ENCODE results near the gene TXNRD2.
"Not testable (repeated sequence)": the region's sequence is repeated elsewhere in the genome, so short reads cannot be mapped to it uniquely, and the experiment has no call there.

The TXNRD2 gene

GRCh38 chr22:19841641-19842392 lies 99.8 kb downstream of the TXNRD2 start:
- no peak for DNase-seq

GRCh38 chr22:19840955-19841640 lies 100.5 kb downstream of the TXNRD2 start:
- no peak for DNase-seq

- no peak for DNase-seq
These were observed 101.6 kb downstream of the TXNRD2 start for GRCh38 chr22:19840059-19840458.

DNA sequence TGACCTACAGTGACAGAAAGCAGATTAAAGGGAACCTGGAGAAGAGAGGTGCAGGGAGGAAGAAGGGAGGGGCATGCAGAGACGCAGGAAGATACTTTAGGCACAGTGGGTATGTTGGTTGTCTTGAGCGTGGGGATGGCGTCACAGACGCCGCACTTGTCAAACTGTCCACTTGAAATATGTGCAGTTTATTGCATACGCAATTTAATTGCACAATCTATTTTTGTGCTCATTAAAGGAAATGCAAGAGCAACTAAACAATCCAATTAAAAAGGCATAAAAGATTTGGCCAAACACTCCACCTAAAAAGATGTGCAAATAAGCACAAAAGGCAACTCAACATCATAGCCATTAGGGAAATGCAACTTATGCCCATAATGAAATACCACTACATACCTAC lies 103.7 kb downstream of the TXNRD2 start:
- no peak for DNase-seq

DNA sequence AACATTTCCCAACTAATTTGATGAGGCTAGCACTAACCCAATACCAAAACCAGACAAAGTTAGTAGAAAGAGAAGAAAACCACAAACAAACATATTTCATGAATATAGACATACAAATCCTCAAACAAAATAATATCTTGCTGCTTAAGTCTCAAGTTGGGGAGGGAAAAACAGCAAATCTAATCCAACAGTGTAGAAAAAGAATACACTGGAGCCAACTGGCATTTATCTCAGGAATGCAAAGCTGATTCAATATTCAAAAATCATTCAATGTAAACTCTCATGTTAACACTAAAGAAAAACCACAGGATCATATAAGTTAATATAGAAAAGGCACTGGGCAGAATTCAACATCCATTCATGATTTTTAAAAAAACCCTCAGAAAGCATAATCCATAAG lies 105.1 kb downstream of the TXNRD2 start:
- DNase-seq, result no peak

GRCh38 chr22:19834599-19834998 lies 107.0 kb downstream of the TXNRD2 start:
- no peak for DNase-seq

DNA sequence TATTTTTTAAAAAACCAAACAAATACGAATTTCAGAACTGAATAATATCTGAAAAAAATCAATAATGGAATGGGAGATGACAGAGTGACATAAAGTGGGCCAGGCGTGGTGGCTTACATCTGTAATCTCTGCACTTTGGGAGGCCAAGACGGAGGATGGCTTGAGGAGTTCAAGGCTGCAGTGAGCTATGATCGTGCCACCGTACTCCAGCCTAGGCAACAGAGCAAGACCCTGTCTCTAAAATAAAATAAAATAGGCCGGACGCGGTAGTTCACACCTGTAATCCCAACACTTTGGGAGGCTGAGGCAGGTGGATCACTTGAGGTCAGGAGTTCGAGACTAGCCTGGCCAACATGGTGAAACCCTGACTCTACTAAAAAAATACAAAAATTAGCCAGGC lies 108.3 kb downstream of the TXNRD2 start:
- not testable (repeated sequence) for DNase-seq

DNA sequence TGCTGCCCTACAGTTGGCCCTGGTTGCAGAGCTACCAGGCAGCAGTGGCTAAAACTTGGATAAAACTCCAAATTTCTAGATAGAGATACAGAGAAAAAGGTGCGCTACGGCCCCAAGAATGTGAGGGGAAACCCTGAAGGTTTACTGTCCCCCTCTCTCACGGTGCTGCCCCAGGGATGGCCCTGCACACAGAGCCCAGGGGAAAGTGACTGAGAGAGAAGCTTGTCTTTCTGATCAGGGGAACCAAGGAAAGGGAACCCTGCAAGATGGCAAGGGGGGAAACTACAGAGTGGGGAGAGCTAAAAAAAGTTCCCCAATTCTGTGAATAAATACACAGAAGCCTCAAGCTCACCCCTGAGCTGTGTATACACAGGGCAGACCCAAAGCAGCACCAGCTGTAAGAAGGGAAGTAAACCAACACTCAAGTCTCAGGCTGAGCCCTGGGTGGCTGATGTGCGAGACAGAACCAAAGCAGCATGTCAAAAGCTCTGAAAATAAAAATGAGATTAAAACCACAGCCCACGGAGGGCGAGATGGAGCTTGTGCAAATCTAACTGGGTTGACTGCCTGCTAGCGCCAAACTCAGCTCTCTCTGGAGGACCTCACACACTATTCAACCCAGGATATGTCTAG lies 109.0 kb downstream of the TXNRD2 start:
- no peak for DNase-seq

DNA sequence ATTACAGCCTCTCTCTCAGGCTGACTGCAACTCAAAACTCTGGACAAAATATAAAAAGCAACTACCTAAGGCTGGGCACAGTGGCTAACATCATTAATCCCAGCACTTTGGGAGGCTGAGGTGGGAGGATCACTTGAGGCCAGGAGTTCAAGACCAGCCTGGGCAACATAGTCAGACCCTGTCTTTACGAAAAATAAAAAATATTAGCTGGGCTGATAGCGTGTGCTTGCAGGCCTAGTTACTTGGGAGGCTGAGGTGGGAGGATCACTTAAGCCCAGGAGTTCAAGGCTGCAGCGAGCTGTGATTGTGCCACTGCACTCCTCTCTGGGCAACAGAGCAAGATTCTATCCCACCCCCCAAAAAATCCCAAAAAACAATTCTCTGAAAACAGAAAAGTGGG lies 109.6 kb downstream of the TXNRD2 start:
- DNase-seq, result not testable (repeated sequence)

GRCh38 chr22:19831016-19831415 lies 110.6 kb downstream of the TXNRD2 start:
- no peak for DNase-seq

DNA sequence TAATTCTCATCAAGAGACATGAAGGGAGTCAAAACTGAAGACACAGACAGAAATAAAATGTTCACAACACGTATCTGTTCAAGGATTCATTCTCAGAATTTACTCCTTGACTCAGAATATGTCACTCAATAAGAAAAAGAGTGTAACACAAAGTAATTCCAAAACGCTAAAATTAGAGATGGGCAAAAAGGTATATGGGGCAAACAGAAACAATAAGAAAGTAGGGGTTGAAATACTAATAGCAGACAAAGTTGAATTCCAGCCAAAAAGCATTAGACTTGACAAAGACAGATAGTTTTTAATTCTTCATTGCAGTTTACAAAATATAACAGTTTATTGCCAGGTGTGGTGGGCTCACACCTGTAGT lies 113.6 kb downstream of the TXNRD2 start:
- DNase-seq, result no peak

DNA sequence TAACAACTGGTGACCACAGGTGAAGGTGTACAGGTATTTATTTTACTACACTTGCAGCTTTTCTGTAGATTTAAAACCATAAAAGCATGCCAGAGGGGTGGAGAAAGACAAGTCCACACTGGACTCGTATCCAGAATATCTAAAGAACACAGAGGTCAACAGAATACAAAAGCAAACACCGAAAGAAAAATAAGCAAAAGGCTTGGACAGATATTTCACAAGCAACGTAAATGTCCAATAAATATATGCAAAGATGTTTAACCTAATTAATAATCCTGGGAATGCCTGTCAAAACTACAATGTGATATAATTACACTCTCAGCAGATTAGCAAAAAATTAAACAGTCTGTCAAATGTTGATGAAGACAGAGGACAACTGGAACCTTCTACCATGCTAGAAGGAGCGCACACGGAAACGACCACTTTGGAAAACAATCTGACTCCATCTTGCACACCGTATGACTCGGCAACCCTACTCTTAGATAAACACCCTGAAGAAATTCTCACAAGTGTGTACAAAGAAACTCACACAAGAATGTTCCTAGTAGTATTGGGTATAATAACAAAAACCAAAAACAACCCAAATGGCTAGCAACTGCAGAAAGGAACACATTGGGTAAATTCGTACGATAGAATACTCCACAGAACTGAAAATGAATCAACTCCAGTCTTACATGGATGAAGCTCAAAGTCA lies 114.1 kb downstream of the TXNRD2 start:
- DNase-seq, result no peak

- DNase-seq, result no peak
These were observed 115.0 kb downstream of the TXNRD2 start for GRCh38 chr22:19826619-19826950.

DNA sequence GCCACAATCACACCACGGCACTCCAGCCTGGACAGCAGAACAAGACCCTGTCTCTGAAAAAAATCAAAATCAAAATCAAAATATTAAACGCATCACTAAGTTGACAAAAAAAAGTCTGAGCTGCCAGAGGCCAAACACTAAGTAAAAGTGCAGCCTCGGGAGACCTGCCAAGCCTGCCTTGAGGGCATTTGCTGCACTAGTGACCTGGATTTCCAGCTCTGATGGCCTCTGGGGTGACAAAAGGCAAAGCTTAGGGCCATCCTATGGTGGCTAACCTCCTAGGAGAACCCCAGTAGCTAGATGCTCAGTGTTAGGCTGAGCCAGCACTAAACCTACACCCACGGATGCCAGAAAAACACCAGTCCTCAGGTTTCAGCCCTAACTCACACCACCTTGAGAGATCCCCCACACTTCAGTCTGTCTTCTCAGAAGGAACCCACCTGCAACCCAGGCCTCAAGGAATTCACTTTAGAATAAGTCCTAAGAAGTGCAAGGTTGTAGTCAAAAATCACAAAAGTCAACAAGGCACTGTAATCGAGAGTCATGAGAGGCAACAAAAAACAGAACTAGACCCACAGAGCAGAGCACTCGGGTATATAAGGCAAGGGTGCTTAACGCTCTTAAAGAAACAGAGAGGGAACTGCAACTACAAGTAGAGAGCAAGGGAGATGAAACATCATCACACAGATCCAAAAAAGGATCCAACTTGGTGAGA lies 115.6 kb downstream of the TXNRD2 start:
- no peak for DNase-seq

All from stimulated activated naive CD4-positive, alpha-beta T cell treated with Interleukin-2 at 50 U/mL for 16 hours (primary cell).